ENCODE data around the gene MAD1L1. TPM values are rescaled to one million over a fixed set of nuclear protein-coding genes. Genes with fewer than 3 reads are reported as not detected.

MAD1L1 gene
- total RNA-seq, 1 experiment from 2014 or later = 43.8 TPM

DNA sequence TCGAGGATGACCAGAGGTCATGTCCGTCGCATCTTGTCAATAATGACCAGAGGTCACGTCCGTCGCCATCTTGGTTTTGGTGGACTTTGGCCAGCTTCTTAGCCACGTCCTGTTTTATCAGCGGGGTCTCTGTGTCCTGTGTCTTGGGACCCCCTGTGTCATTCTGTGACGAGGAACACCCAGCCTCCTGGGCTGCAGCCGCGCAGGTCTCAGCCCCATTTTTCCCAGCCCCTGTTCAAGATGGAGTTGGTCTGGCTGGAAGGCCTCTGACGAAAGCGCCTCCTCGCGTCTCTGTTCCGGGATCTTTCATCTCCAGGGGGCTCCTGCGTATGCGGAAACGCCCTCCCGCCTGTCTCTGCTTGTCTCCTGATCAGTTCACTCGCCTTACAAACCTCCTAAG, 428.4 kb downstream of the MAD1L1 start:
- CTCF ChIA-PET = interaction anchor here (0.9 kb wide), 1 partner anchor 40 kb away, joined by 3 read pairs; no protein-coding TSS in a partner anchor
- TF ChIP-seq NFATC4 (CRISPR knock-in tag; IDR thresholded peaks at IDR 0.05) (no peak), JAZF1 (CRISPR knock-in tag; IDR thresholded peaks at IDR 0.05) (no peak), ZNF423 (CRISPR knock-in tag; IDR thresholded peaks at IDR 0.05) (no peak), NR1H2 (CRISPR knock-in tag; IDR thresholded peaks at IDR 0.05) (no peak), ZNF219 (CRISPR knock-in tag; IDR thresholded peaks at IDR 0.05; ENCODE audit: borderline replicate concordance) (no peak), RORB (CRISPR knock-in tag; IDR thresholded peaks at IDR 0.05) (no peak), NFE2L1 (CRISPR knock-in tag; IDR thresholded peaks at IDR 0.05) (no peak), GTF2I (CRISPR knock-in tag; conservative IDR thresholded peaks at IDR 0.05) (no peak)
- TF ChIP-seq, protein P1, sequence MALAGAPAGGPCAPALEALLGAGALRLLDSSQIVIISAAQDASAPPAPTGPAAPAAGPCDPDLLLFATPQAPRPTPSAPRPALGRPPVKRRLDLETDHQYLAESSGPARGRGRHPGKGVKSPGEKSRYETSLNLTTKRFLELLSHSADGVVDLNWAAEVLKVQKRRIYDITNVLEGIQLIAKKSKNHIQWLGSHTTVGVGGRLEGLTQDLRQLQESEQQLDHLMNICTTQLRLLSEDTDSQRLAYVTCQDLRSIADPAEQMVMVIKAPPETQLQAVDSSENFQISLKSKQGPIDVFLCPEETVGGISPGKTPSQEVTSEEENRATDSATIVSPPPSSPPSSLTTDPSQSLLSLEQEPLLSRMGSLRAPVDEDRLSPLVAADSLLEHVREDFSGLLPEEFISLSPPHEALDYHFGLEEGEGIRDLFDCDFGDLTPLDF (CRISPR knock-in tag; IDR thresholded peaks at IDR 0.05) = no peak
- TF ChIP-seq, protein P2, sequence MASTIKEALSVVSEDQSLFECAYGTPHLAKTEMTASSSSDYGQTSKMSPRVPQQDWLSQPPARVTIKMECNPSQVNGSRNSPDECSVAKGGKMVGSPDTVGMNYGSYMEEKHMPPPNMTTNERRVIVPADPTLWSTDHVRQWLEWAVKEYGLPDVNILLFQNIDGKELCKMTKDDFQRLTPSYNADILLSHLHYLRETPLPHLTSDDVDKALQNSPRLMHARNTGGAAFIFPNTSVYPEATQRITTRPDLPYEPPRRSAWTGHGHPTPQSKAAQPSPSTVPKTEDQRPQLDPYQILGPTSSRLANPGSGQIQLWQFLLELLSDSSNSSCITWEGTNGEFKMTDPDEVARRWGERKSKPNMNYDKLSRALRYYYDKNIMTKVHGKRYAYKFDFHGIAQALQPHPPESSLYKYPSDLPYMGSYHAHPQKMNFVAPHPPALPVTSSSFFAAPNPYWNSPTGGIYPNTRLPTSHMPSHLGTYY (CRISPR knock-in tag; IDR thresholded peaks at IDR 0.05) = no peak
- TF ChIP-seq, protein P3, sequence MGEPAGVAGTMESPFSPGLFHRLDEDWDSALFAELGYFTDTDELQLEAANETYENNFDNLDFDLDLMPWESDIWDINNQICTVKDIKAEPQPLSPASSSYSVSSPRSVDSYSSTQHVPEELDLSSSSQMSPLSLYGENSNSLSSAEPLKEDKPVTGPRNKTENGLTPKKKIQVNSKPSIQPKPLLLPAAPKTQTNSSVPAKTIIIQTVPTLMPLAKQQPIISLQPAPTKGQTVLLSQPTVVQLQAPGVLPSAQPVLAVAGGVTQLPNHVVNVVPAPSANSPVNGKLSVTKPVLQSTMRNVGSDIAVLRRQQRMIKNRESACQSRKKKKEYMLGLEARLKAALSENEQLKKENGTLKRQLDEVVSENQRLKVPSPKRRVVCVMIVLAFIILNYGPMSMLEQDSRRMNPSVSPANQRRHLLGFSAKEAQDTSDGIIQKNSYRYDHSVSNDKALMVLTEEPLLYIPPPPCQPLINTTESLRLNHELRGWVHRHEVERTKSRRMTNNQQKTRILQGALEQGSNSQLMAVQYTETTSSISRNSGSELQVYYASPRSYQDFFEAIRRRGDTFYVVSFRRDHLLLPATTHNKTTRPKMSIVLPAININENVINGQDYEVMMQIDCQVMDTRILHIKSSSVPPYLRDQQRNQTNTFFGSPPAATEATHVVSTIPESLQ (CRISPR knock-in tag; IDR thresholded peaks at IDR 0.05) = no peak
- TF ChIP-seq, protein P4, sequence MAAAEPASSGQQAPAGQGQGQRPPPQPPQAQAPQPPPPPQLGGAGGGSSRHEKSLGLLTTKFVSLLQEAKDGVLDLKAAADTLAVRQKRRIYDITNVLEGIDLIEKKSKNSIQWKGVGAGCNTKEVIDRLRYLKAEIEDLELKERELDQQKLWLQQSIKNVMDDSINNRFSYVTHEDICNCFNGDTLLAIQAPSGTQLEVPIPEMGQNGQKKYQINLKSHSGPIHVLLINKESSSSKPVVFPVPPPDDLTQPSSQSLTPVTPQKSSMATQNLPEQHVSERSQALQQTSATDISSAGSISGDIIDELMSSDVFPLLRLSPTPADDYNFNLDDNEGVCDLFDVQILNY (CRISPR knock-in tag; IDR thresholded peaks at IDR 0.05) = no peak
- TF ChIP-seq, protein P5, sequence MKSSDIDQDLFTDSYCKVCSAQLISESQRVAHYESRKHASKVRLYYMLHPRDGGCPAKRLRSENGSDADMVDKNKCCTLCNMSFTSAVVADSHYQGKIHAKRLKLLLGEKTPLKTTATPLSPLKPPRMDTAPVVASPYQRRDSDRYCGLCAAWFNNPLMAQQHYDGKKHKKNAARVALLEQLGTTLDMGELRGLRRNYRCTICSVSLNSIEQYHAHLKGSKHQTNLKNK (CRISPR knock-in tag; IDR thresholded peaks at IDR 0.05) = no peak
- TF ChIP-seq, protein P6, sequence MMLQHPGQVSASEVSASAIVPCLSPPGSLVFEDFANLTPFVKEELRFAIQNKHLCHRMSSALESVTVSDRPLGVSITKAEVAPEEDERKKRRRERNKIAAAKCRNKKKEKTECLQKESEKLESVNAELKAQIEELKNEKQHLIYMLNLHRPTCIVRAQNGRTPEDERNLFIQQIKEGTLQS (CRISPR knock-in tag; conservative IDR thresholded peaks at IDR 0.05) = no peak
- TF ChIP-seq, protein P7, sequence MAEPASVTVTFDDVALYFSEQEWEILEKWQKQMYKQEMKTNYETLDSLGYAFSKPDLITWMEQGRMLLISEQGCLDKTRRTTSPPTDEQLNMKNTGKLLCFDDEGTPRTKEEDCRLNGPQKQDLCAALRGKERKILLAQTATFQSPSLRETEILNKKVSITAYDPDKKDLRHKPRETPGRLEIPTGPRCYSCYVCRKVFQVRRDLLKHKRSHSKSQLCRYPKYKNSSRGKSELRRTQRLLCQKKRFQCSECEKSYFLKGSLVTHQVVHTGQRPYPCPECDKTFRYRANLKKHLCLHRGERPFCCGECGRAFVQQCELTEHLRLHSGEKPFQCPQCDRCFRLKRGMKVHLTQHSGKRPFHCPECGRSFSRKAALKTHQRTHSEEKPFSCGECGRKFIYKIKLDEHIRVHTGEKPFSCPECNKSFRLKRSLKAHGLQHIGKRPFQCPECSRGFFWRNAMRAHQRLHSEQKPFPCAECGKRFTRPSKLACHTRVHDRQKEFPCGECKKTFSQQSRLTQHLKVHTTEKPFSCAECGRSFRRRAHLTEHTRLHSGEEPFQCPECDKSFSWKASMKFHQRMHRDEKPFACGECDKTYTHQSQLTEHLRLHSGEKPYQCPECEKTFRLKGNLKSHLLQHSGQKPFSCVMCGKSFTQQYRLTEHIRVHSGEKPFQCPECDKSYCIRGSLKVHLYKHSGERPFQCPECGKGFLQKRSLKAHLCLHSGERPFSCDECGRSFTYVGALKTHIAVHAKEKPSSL (CRISPR knock-in tag; conservative IDR thresholded peaks at IDR 0.05) = no peak
- Mint-ChIP-seq H3K27me3 (ENCODE audit: low read depth) (peaks cover 22% of the 10 kb centered on the region), H3K27ac (no peak overlapping the region), H3K9me3 (peaks cover 28% of the 10 kb centered on the region), H3K4me1 (no peaks in the 10 kb centered on the region), H3K4me3 (no peak overlapping the region), H3K36me3 (peaks cover 25% of the 10 kb centered on the region)
- POLR2A ChIA-PET = no interaction called here
- ATAC-seq = no peak
- DNase-seq (ENCODE audit: low spot score) = no peak

DNA sequence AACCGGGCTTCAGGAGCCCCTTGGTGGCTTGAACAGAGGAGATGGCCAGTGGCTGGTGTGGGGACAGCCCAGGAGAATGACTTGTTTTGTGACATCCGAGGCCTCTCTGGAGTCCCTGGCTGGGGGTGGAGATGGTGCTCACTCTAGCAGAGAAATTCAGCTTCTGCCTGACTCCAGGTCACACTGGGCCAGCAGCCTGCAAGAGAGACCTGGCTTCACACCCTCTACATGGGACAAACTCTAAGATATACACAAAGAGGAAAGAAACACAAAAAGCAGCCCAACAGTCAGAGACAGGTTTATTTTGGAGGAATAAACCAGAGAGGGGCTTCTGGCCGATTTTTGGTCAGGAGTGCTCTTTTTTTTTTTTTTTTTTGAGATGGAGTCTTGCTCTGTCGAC, 429.8 kb downstream of the MAD1L1 start:
- H3K36me3 Mint-ChIP-seq = peaks cover 25% of the 10 kb centered on the region
- ATAC-seq (no peak), DNase-seq (ENCODE audit: low spot score) (no peak)
- H3K4me3 Mint-ChIP-seq = no peak overlapping the region
- CTCF ChIA-PET = no interaction called here
- peaks cover 22% of the 10 kb centered on the region for H3K27me3 Mint-ChIP-seq (ENCODE audit: low read depth)
- no peaks in the 10 kb centered on the region for H3K4me1 Mint-ChIP-seq
- peaks cover 33% of the 10 kb centered on the region for H3K9me3 Mint-ChIP-seq
- POLR2A ChIA-PET = no interaction called here
- H3K27ac Mint-ChIP-seq = no peak overlapping the region
- no peak for TF ChIP-seq NR2C2 (CRISPR knock-in tag; IDR thresholded peaks at IDR 0.05)
- no peak for TF ChIP-seq NFE2L1 (CRISPR knock-in tag; IDR thresholded peaks at IDR 0.05)
- TF ChIP-seq CREM (CRISPR knock-in tag; IDR thresholded peaks at IDR 0.05) = no peak
- TF ChIP-seq RORB (CRISPR knock-in tag; IDR thresholded peaks at IDR 0.05) = no peak
- TF ChIP-seq JAZF1 (CRISPR knock-in tag; IDR thresholded peaks at IDR 0.05) = no peak
- TF ChIP-seq, protein P8, sequence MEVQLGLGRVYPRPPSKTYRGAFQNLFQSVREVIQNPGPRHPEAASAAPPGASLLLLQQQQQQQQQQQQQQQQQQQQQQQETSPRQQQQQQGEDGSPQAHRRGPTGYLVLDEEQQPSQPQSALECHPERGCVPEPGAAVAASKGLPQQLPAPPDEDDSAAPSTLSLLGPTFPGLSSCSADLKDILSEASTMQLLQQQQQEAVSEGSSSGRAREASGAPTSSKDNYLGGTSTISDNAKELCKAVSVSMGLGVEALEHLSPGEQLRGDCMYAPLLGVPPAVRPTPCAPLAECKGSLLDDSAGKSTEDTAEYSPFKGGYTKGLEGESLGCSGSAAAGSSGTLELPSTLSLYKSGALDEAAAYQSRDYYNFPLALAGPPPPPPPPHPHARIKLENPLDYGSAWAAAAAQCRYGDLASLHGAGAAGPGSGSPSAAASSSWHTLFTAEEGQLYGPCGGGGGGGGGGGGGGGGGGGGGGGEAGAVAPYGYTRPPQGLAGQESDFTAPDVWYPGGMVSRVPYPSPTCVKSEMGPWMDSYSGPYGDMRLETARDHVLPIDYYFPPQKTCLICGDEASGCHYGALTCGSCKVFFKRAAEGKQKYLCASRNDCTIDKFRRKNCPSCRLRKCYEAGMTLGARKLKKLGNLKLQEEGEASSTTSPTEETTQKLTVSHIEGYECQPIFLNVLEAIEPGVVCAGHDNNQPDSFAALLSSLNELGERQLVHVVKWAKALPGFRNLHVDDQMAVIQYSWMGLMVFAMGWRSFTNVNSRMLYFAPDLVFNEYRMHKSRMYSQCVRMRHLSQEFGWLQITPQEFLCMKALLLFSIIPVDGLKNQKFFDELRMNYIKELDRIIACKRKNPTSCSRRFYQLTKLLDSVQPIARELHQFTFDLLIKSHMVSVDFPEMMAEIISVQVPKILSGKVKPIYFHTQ (CRISPR knock-in tag; IDR thresholded peaks at IDR 0.05) = no peak
- no peak for TF ChIP-seq FOXJ3 (CRISPR knock-in tag; IDR thresholded peaks at IDR 0.05; ENCODE audit: borderline replicate concordance)
- no peak for TF ChIP-seq ZNF671 (CRISPR knock-in tag; IDR thresholded peaks at IDR 0.05)
- no peak for TF ChIP-seq FOXP1 (CRISPR knock-in tag; IDR thresholded peaks at IDR 0.05; ENCODE audit: borderline replicate concordance)
- TF ChIP-seq, protein P9, sequence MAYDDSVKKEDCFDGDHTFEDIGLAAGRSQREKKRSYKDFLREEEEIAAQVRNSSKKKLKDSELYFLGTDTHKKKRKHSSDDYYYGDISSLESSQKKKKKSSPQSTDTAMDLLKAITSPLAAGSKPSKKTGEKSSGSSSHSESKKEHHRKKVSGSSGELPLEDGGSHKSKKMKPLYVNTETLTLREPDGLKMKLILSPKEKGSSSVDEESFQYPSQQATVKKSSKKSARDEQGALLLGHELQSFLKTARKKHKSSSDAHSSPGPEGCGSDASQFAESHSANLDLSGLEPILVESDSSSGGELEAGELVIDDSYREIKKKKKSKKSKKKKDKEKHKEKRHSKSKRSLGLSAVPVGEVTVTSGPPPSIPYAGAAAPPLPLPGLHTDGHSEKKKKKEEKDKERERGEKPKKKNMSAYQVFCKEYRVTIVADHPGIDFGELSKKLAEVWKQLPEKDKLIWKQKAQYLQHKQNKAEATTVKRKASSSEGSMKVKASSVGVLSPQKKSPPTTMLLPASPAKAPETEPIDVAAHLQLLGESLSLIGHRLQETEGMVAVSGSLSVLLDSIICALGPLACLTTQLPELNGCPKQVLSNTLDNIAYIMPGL (CRISPR knock-in tag; IDR thresholded peaks at IDR 0.05) = no peak
- no peak for TF ChIP-seq NFATC4 (CRISPR knock-in tag; IDR thresholded peaks at IDR 0.05)
- no peak for TF ChIP-seq ZNF138 (CRISPR knock-in tag; conservative IDR thresholded peaks at IDR 0.05)
